ENCODE data around the gene B3GAT2.

GRCh38 chr6:70982747-70983146 is 25.9 kb upstream of the B3GAT2 start:
- TF ChIP-seq, protein P1, sequence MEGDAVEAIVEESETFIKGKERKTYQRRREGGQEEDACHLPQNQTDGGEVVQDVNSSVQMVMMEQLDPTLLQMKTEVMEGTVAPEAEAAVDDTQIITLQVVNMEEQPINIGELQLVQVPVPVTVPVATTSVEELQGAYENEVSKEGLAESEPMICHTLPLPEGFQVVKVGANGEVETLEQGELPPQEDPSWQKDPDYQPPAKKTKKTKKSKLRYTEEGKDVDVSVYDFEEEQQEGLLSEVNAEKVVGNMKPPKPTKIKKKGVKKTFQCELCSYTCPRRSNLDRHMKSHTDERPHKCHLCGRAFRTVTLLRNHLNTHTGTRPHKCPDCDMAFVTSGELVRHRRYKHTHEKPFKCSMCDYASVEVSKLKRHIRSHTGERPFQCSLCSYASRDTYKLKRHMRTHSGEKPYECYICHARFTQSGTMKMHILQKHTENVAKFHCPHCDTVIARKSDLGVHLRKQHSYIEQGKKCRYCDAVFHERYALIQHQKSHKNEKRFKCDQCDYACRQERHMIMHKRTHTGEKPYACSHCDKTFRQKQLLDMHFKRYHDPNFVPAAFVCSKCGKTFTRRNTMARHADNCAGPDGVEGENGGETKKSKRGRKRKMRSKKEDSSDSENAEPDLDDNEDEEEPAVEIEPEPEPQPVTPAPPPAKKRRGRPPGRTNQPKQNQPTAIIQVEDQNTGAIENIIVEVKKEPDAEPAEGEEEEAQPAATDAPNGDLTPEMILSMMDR (IDR thresholded peaks at IDR 0.05) = no peak
- no peak for TF ChIP-seq EZH2 (IDR thresholded peaks at IDR 0.05; ENCODE audit: borderline replicate concordance, insufficient read depth, low read depth, low read length, poor library complexity, severe bottlenecking)

Measured in B cell (primary cell).